T-helper 22 cell (primary cell): ENCODE data around the gene BICC1.

Source experiments
- DNase-seq: peaks from one replicate; pipeline ENCODE4 v3.0.0-alpha.2; 2020; ENCODE audit warnings: low read depth

Gene BICC1

GRCh38 chr10:58648131-58648530 lies 135.5 kb downstream of the BICC1 start:
- DNase-seq, result no peak

DNA sequence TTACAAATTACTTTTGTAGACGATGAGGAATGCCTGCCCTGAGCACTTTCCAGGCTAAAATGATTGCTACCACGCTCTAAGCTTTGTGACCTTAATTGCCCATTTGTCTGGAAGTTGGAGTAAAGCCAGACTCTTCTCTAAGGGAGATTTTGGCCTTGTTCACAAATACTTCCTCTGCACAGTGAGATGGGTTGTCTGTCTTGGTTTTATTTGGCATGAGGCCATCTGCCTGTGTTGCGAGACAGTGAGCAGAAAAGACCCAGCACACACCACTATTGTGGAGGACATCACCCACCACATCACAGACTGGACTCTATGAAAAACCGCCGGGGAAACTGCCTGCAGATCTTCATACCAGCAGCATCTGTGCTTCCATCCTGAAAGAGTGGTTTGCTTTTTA lies 138.4 kb downstream of the BICC1 start:
- no peak for DNase-seq

- no peak for DNase-seq
Measured at GRCh38 chr10:58651742-58652141, 139.1 kb downstream of the BICC1 start.

DNA sequence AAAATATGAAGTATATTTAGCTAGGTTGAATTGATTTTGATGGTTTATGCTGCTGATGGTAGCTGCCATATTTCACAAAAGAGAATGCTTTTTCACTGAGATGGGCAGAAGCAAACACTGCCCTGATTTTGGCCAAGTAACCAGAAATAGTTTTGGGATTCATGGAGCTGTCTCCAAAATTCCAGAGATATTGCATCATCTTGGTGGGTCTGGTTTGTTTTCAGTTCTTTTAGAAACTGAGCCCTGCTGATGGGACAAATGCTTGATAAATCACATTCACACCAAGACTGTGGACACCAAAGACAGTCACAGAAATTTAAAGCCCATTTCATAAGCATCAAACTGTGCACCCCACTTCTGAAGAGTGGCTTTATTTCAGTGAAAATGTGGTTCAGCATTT lies 140.5 kb downstream of the BICC1 start:
- DNase-seq, result no peak

DNA sequence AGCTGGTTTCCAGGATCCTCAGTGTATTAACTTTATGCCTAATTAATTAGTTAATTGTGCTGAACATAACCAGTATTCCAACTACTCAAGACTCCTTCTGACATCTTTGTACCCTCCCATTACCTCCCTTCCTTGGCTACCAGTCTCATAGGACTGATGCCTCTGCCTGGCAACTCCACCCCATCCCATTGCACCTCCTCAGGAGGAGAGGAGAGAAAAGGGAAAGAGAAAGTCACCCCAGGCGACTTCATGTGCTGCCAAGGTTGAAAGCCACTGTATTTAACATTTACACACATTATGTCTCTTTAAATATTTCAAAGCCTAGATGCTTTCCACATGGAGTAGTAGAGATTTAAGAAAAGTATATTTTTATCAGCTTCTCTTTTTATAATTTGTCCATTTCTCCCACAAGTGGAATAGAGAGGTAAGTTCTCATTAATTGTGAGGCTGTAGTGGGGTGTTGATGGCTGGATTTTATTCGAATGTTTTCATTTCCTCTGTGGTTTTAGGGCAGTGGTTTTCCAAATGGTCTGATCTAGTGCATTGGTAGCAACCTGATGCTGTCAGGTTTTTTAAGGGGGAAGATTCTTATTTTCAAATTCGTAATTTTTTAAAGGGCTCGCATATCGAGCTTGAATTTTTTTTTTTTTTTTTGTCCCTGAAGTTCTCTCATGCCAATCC lies 148.0 kb downstream of the BICC1 start:
- no peak for DNase-seq

DNA sequence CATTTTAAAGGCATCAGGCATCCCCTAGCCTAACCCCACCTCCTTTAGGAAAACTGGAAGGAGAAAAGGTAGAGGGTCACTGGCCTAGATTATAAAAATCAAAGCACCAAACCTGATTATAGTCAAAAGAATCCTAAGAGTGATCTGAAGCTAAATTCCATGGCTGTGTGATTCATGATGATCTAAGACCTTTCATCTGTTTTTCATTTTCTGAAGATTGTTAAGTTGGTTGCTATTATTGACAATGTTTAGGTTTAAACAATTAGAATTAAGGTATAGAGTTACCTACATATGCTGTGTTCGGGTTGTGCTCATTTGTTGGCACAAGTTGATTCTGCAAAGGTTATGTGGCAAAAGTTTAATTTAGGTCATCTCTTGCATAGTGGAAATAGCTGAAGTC lies 148.7 kb downstream of the BICC1 start:
- DNase-seq, result no peak

DNA sequence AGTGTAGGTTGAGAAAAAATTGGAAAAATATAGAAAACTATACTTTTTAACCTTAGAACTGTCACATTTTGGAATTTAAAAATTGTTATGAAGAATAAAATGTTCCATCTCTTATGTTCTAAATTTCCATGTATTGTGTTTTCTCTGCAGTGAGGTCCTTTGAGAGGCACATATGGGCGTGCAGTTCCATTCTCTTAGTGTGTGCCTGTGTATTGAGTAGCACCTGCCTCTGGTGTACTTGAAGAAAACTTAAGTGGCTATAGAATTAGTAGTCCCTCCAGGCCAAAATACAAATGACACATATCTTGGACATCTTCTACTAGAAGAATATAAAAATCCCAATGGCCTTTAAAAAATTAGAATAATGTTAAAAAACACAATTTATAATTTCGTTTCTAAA lies 149.2 kb downstream of the BICC1 start:
- no peak for DNase-seq

GRCh38 chr10:58662314-58662713 lies 149.6 kb downstream of the BICC1 start:
- DNase-seq, result no peak

DNA sequence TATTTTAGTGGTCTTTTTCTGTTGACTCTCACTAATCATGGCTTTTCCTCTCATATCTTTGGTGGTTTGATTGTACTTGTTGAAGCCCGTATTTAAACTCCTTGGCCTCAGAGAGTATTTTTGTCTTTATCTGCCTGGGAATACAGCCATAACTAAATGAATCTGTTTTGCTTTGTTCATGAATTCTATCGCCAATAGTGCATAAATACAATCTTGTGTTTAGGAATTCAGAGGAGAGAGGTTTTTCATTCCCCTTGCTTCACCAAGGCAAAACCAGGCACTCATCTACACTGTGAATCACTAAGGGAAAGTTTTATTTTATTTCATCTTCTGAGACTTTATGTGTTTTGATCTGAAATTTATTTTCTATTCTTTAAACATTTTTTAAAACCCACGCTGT lies 152.7 kb downstream of the BICC1 start:
- DNase-seq, result no peak

DNA sequence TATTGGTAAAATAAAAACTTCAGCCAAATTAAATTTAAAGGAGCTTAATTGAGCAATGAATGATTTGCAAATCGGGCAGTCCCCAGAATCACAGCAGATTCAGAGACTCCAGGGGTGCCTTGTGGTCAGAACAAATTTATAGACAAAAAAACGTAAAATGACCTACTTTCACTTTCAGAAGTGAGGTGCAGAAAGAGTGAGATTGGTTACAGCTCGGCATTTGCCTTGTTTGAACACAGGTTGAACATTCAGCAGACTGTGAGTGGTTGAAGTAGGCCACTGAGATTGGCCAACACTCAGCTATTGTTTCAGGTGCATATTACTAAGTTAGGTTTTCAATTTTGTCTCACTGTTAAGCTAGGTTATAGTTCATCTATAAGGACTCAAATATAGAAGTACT lies 153.4 kb downstream of the BICC1 start:
- DNase-seq, result no peak

GRCh38 chr10:58667658-58668310 lies 155.1 kb downstream of the BICC1 start:
- no peak for DNase-seq

GRCh38 chr10:58672845-58673244 lies 160.2 kb downstream of the BICC1 start:
- no peak for DNase-seq

- no peak for DNase-seq
Measured at GRCh38 chr10:58674251-58674650, 161.6 kb downstream of the BICC1 start.

GRCh38 chr10:58675321-58675720 lies 162.6 kb downstream of the BICC1 start:
- no peak for DNase-seq

DNA sequence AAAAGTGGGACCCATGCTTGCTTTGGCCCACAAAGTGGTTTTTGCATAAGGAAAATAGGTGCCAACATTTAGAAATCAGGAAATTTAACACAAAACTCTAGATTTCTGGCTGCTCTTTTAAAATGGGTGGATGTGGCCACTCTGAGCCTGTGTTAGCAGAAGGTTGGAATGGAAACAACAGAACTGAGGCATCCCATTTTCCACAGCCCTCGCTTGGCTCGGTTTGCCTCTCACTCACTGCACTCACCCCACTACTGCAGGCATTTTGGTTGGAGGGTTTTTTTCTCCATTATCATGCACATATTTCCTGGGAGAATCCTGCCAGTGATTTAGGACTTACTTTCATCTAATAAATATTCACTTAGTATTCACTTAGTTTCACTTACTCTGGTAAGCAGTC lies 178.9 kb downstream of the BICC1 start:
- no peak for DNase-seq

DNA sequence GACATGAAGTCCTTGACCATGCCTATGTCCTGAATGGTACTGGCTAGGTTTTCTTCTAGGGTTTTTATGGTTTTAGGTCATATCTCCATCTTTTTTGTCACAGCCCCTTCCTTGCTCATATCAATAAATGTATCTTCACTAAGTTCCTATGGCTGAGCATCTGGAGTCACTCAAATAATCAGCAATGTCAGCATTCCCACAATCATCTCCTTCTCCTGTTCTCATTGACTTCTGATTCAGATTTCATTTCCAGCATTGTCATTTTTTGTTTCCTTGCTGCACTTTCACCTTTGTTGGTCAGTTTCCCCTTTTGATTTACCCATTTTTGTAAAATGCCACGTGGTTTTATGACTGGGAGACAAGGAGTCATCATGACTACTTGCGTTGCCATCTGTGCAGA lies 181.2 kb downstream of the BICC1 start:
- no peak for DNase-seq

DNA sequence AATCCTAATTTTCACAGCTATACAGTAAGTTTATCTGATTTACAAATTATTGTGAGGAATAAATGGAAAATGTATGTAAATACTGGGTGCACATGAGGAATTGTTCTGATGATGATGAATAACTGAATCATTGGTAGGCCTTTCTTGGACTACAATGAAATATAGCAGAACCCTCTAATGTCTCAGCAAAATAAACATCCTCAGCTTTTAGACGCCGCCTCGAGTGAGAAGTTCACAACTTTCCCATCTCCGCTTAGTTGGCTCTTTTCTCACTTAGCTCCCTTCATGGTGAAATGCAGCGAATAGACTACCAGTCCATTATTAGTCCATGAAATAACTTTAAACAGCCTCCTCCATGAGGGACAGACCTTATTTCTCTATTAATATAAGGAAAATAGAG lies 182.3 kb downstream of the BICC1 start:
- no peak for DNase-seq

- DNase-seq, result no peak
Measured at GRCh38 chr10:58696736-58697135, 184.1 kb downstream of the BICC1 start.

- DNase-seq, result no peak
Measured at GRCh38 chr10:58697691-58698090, 185.0 kb downstream of the BICC1 start.

DNA sequence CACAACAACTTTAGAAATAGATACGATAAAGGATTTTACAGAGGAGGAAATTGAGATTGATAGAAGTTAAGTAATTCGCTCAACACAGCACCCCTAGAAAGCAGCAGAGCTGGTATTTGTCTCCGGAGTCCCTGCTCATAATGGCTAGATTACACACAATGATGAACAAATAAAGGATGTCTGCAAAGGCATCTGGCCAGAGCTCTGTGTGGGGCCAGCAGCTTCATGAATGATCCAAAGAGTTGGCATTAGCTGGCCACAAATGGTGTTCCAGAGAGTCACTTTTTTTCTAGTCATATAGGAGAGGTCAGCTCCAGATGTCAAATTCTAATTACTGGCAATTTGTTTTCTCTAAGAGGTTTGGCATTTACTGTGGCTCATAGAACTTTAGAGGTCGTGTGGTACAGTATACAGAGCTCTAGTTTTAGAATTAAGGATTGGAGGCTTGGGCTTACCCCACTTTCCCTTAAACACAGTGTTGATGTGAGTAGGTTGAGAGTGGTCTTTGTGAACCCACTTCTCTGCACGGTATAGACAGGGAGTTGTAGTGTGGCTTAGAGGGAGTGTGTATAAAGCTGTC lies 186.2 kb downstream of the BICC1 start:
- DNase-seq, result no peak

- DNase-seq, result no peak
Measured at GRCh38 chr10:58700591-58700990, 187.9 kb downstream of the BICC1 start.

DNA sequence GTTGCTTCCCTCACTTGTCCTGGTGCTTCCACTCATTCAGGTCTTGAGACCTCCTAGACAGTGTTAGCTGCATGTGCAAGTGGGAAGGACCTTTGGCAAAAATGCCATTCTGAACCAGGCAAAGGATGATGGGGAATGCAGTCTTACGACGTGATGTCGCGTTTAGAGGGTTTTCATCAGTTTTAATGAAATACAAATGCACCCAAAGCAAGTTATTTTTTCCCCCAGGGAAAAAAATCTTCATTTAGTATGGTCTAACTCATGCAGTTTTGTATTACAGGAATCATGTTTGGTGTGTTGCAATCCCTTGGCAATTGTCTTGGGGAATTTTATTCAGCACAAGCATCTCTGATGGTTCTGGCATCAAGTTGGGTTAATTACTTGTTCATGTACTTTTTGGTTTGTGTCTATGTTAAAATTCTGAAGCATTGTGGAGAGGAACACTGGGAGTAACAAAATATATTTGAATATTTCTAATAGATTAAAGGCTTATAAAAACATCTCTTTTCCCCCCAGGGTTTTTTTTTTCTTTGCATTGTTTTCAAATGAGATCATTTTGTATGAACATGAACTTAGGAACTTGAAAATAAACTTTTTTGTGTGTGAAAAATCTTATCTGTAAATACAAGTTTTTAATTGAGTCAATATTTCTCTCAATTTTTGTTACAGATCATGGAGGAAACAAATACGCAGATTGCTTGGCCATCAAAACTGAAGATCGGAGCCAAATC lies 188.9 kb downstream of the BICC1 start:
- no peak for DNase-seq

DNA sequence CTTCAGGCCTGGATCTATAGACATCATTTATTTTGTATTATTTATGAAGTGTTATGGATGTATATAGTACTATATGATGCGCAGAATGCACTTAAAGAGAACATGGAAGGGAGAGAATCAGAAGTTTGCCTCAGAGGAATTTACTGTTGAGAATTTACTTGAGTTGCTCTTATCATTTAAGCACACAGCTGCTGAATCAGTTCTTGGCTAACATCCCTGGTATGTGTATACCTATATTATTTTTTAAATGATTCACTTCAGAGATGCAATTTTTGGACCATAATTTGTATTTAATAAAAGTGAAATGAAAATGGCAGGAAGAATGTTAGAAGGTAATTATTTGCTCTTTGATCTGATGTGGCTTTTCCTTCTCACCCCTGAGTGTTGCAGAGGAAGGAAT lies 191.6 kb downstream of the BICC1 start:
- no peak for DNase-seq
